PFSK-1 (cell line): ENCODE results near the gene SIGLEC9.

ENCODE experiments used
- FOXP2 ChIP-seq: optimal IDR thresholded peaks from 2 replicates; pipeline ENCODE3; 2011; ENCODE audit warnings: borderline replicate concordance, control low read depth, inconsistent platforms; ENCODE audit not compliant: insufficient read depth; ENCODE audit errors: extremely low read length, extremely low read depth
- POLR2AphosphoS5 ChIP-seq: IDR thresholded peaks from 2 replicates; pipeline ENCODE4 v1.6.1; 2012; ENCODE audit warnings: low read depth, mild to moderate bottlenecking, control low read depth, low read length, moderate library complexity
- REST ChIP-seq, 2 experiments: IDR thresholded peaks; 2 replicates each; pipeline versions ENCODE4 v1.6.1 to v1.8.0; 2011 to 2012; ENCODE audit warnings: low read depth in 2 of 2, low read length in 2 of 2, control low read depth in 1 of 2, inconsistent platforms in 1 of 2, mild to moderate bottlenecking in 1 of 2, moderate library complexity in 1 of 2; ENCODE audit not compliant: insufficient read depth in 1 of 2
- SIN3A ChIP-seq: IDR thresholded peaks from 2 replicates; pipeline ENCODE4 v1.6.1; 2012; ENCODE audit warnings: mild to moderate bottlenecking, low read length, moderate library complexity, borderline replicate concordance; ENCODE audit not compliant: insufficient read depth
- TAF1 ChIP-seq: IDR thresholded peaks from 2 replicates; pipeline ENCODE4 v1.6.1; 2012; ENCODE audit warnings: low read length, control low read depth, borderline replicate concordance; ENCODE audit not compliant: insufficient read depth

Gene SIGLEC9

GRCh38 chr19:51091895-51092873 lies 32.5 kb upstream of the SIGLEC9 start:
- no peak for TF ChIP-seq POLR2AphosphoS5
- no peak for TF ChIP-seq TAF1
- no peak for TF ChIP-seq SIN3A
- TF ChIP-seq REST (IDR thresholded peaks at IDR 0.05; ENCODE audit: insufficient read depth in 1 of 2, low read depth in 2 of 2, low read length in 2 of 2): no peak
- TF ChIP-seq FOXP2: no peak

- TF ChIP-seq REST (IDR thresholded peaks at IDR 0.05; ENCODE audit: insufficient read depth in 1 of 2, low read depth in 2 of 2, low read length in 2 of 2) (no peak), SIN3A (no peak), TAF1 (no peak), POLR2AphosphoS5 (no peak), FOXP2 (no peak)
Measured at GRCh38 chr19:51093101-51093500, 31.6 kb upstream of the SIGLEC9 start.

- TF ChIP-seq REST (IDR thresholded peaks at IDR 0.05; ENCODE audit: insufficient read depth in 1 of 2, low read depth in 2 of 2, low read length in 2 of 2): no peak
Measured at GRCh38 chr19:51093510-51094345, 31.0 kb upstream of the SIGLEC9 start.

GRCh38 chr19:51094696-51095279 lies 29.9 kb upstream of the SIGLEC9 start:
- TF ChIP-seq REST (IDR thresholded peaks at IDR 0.05; ENCODE audit: insufficient read depth in 1 of 2, low read depth in 2 of 2, low read length in 2 of 2): no peak
- no peak for TF ChIP-seq TAF1
- TF ChIP-seq POLR2AphosphoS5: no peak
- TF ChIP-seq FOXP2: no peak
- TF ChIP-seq SIN3A: no peak
